SW 1271 (cell line): Measurements from ENCODE around the gene CLIC5.

Source experiments
- DNase-seq, 2 experiments: peaks; one replicate each; lab custom pipeline; 2025; lab: John Stamatoyannopoulos, UW

The CLIC5 gene

DNA sequence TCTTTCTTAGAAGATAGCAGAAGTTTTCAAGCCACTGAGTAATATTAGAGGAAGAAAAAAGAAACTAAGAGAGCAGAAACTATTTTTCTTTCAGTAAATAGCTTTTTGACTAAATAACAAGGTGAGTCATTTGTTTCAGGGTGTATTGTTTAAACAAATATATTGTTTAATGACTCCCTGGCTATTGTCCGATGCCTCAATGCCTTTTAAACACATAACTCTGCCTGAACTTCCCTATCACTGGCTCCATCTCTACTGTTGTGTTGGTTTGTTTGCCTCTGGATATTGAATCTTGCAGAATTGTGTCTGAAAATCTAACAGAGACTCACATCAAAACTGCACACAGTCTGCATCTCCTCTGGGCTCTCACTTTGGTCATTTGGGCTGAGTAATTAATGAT, 19.6 kb upstream of the CLIC5 start:
- no peak for DNase-seq

DNA sequence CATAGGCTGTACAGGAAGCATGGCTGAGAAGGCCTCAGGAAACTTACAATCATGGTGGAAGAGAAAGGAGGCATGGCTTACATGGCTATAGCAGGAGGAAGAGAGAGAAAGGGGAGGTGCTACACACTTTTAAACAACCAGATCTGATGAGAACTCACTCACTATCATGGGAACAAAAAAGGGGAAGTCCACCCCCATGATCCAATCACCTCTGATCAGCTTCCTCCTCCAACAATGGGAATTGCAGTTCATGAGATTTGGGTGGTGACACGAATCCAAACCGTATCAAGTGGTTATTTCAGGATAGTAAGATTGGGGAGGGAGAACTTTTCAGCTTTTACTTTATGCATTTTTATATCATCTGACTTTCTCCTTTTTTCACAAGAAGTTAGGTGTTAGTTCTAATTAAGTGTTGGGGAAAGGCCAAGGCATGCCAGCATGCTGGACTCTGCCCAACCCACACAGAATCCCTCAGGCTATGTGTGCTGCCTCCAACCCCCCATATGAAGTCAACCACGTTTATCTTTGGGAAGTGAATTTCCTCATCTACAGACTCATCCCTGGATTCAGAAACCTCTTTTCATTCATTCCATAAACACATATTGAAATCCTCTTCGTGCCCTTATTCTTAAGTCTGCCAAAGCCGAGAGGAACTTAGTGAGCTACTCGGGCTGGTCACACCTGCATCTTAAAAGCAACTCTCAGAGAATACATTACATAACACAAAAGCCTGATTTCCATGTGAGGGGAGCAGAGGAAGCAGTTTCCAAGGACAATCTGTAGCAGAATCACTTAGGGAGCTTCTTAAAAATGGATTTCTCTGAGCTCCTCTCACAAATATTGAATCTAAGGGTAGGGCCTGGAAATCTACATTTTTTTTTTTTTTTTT, 16.7 kb upstream of the CLIC5 start:
- DNase-seq: no peak

DNA sequence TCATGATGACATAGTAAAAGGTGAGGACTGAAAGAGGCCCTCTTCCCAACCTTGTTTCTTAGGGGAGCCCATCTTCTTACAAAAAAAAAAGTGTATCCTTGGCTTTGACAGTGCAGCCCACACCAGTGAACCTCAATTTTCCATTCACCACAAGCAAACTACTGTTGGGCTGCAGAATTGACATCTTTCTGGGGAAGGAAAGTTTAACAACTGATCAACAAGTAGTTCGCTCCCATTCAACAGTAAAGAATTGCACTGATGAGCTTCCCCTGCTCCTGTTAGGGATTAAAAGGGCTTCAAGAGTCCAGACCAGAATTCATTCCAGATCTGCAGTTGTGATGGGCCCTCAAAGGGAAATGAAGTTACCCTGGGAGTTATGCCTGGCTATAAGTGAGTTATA, 13.9 kb upstream of the CLIC5 start:
- no peak for DNase-seq

DNA sequence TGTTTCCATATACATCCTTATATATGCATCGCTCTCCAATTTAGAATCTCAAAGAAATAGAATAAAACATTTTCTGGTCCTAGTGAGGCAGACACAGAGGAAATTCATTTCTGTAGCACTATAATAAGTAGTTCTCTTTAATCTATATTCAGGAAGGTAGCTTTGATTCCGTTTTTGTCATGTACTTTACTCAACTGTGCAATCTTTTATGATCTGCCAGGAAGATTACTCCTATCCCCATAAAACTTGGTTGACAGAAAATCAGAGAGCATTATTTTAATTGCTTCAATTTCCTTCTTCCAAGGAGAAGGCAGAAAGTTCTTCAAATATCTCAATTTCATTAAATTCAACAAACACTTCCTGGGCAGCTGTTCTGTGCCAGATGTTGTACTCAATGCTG, 10.6 kb upstream of the CLIC5 start:
- DNase-seq: no peak

DNA sequence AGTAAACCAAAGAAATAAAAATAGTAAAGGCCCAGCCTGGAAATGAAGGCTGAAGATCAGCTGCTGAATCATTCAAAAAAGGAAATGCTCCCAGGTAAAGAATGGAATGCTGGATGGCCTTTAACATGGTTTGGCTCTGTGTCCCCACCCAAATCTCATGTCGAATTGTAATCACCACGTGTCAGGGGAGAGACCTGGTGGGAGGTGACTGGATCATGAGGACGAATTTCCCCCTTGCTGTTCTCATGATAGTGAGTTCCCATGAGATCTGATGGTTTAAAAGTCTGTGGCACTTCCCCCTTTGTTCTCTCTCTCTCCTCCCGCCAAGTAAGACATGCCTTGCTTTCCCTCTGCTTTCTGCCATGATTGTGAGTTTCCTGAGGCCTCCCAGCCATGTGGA, 9.9 kb upstream of the CLIC5 start:
- DNase-seq: no peak

DNA sequence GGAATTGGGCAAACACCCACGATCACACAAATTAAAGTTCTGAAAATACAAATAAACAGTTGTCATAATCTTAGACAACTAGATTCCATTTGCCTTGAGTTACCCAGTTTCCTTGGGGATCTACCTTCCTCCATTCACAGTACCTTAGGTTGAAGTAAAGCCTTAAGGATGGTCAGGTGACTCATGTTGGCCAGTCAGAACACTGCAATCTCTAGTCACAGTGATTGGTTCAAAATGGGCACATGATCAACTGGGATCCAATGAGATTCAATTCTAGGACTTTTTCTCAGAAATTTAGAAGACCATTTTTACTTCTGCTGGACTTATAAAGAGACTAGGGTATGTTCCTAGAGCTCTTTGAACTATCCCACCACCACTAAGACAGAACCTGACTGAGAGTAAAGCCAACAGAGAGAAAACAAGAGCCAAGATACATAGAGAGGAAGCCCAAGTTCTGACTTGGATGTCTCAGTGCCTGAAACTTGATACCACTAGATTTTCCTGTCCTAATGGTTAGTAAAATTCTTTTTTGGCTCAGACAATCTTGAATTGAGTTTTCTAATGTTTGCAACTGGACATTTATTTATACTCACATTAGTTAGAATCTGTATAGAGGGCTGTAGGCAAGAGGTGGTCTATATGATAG, 8.6 kb upstream of the CLIC5 start:
- no peak for DNase-seq

DNA sequence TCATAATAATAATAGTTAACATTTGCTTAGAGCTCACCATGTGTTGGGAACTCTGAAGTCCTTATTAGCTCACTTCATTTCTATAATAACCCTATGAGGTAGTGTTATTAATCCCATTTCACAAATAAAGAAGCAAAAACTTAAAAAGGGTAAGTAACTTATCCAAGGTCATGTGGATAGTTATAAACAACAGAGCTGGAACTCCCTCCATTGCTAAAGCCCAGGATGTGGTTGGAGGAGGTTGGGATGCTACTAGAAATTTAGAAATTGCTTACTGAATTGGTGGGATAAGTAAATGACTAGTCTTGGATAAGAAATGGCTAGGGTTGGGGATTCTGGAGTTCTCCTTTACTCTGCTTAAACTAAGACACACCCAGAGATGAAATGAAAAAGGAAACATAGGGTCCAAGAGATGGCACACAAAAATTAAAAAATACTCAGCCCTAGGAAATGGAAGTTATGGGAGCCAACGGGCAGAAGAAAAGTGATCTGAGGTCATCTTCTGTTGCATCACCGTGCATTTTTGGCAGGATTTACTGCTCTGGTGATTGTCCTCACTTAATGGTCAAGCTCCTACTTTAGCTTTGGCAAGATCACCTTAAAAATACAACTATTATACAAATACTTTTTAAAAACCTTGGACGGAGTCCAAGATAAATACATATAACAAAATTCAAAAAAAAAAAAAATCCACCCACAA, 7.7 kb upstream of the CLIC5 start:
- DNase-seq: no peak

DNA sequence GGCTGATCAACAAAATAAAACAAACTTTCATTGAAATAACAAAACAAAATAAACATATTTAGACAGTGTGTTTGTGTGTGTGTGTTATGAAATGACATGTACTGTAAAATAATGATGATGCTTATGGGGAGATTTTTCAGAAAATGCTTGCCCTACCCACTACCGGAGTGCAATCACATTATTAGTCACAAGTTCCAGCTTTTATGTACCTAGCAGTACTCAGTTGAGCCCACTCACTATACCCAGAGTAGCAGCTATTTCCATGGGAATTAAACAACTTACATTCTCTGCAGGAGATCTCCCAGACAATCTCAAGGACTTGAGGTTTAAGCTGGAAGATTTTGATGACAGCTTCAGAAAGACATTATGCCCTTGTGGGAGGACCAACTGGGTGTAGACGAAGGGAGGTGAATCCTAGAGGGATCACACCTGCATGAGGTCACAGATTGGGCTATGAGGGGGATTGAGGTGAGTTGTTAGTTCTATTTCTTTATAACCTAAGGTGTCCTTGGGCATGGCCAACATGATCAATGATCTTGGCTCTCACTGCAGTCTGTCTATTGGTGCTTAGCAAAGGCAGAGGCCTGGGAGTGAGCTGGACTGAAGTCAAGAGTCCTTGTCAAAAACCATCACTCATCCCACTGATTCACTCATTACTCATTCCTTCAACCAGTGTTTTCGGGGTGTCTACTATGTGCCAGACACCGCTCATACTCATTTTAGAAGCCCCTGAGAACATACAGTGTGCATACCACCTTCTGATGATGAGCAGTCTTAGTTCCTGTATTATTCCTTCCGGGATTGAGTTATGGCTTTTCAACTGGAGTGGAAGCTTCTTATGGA, 6.7 kb upstream of the CLIC5 start:
- DNase-seq: no peak

DNA sequence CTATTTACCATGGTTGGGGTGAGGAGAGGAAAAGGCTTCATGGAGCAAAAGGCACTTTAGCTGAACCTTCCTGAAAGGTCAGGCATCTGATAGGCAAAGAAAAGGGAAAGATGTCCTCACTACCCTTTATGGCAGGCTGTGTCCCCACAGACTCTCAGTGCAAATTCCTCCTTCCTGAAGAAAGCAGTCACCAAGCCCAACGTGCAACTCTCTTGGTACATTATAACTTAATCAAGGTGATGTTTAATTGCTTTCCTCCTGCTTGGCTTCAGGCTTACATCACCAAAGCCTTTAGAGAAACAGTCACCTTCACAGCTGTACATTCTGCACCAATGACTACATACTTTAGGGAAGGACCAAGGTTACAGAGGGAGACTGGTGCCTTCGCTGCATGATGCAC, 2.1 kb upstream of the CLIC5 start:
- DNase-seq: no peak

DNA sequence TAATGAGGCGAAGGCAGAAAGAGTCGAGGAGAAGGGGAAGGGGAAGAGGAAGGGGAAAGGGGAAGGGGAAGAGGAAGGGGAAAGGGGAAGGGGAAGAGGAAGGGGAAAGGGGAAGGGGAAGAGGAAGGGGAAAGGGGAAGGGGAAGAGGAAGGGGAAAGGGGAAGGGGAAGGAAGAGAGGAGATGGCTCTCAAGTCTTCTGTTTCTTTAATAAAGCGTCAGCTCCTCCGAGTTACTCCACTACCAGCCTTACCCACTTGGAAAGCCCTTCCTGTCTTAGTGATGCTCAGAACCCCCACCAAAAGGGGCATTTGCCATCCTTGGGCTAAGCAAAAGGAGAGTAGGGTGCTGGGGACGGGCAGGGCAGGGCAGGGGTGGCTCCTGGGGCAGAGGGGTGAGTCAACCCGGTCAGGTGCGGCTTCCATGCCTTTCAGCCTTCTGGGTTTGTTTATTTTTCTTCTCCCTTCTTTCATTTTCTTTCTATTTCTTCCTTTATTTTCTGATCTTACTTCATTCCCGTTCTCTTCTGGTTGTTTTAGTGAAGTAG, 476 bp upstream of the CLIC5 start:
- no peak for DNase-seq

DNA sequence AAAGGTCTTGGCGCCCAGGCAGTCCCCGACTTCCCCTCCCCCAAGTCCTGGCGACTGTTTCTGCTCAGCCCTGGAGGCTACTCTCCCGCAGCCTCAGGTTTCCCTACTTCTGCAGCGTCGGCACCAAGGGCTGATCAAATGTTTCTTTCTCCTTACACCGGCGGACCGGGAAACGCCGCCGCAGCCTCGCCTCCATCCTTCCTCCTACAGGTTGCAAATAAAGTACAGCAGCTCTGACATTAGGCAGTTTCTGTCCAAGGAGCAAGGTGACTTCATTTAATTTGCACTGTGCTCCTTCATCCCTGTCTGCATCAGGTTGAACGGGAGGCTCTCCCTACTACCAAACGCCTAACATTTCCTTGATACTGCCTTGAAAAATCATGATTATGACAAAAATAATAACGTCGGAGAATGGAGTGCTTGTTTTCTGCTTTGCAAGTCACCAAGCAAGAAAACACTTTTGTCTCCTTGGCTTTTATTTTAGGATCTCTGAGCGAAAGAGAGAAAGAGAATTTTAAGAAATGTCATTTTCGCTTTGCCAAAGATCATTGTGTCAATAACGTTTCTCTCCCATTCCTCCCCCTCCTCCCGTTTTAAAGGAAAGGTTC, 1.0 kb downstream of the CLIC5 start:
- no peak for DNase-seq

DNA sequence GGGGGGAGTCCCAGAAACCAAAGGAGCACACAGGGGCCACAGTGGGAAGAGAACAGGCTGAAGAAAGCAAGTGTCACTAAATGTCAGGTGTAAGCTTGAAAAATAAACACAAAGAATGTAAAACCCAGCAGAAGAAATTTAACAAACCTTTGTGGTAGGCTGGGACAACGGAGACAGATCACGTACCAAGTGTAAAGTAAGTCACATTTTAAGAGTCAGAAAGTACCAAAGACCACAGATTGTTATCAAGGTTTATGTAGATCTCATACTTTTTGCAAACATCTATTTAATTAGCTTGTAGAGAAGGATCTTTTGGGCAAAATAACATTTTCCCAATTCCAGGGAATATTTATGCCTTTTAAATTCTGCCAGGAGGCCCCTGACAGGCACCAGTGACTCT, 1.6 kb downstream of the CLIC5 start:
- no peak for DNase-seq

DNA sequence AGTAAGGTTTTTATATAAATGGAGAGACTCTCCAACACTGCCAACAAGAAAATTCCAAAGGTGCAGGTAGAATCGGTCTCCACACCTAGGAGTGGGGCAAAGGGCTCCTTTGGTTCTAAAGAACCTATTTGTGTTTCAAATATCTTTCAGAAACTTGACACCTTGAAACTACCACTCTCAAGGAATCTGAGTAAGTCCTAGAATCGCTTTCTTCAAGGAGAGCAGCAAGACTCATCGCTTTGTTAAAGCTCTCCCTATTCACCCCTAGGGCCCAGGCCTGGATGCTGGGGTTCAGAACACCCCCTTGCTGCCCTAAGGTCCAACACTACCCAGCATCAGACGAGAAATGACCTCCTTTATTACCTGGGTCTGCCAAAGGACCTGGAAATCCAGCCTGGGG, 2.0 kb downstream of the CLIC5 start:
- DNase-seq: no peak

DNA sequence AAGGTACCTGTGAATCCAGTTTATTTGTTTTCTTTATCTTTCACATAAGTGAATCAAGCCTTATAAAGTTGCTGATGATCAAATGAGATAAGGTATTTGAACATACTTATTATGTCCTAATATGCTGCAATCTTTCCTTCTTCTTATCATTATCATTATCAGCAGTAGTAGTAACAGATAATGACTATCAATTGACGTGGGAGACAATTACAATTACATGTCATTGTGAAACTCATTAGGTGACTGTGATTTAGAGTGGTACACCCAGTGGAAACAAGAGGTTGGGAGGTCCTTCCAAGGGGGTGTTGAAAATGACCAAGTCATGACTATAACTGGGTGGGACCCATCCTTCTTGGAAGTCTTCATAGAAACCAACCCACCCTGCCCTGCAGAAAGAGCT, 2.8 kb downstream of the CLIC5 start:
- DNase-seq: no peak

DNA sequence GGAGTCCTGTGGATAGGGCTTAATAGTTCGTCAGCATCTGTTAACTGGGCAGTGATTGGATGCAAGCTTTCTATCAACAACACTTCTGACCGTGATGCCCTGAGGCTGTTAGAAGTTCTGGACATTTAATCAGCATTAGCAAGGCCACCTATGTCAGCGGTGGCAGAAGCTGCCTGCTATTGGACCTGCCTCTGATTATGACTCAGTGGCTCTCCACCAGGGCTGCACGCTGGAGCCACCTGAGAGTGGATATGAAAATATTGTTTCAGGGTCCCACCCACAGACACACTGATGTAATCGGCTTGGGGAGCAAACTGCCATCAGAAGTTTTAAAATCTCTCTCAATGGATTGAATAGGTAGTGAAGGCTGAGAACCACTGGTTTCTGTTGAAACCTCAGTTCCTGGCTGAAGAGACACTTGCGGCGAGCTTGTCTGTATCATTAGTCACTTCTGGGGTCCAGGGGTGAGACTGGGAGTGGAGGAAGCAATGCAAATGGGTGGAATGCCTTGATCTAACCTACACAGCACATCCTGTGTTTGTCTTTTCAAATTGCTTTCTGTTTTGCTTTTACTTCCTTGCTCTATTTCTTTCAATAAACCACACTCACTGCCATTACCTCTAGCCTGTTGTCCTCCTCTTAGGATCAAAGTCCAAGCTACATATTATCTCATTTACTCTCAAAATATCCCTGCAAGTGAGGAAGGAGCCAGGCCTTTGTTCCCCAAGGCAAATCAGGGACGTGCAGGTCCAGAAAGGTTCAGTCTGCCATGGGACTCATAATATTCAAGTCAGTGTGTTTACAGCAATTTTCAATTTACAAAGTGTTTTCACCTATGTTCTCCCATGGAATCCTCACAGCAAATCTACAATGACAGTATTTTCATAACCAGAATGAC, 4.2 kb downstream of the CLIC5 start:
- no peak for DNase-seq

DNA sequence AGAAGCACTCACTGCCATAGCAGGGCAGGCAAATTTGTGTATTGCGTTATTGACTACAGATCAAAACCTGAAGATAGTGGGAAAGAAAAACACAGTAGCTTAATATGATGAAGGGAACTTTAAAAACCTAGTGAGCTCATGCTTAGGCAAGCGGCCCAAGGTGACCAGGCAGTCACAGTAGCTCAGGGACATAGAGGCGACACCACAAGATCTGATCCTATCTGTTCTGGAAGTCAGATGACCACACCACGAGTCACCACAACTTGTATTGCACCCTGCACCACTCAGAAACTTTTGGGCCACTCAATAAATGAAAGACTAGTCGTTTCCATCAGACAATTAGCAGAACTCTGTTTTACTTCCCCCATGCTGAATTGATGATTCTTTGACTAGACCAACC, 4.9 kb downstream of the CLIC5 start:
- DNase-seq: no peak

DNA sequence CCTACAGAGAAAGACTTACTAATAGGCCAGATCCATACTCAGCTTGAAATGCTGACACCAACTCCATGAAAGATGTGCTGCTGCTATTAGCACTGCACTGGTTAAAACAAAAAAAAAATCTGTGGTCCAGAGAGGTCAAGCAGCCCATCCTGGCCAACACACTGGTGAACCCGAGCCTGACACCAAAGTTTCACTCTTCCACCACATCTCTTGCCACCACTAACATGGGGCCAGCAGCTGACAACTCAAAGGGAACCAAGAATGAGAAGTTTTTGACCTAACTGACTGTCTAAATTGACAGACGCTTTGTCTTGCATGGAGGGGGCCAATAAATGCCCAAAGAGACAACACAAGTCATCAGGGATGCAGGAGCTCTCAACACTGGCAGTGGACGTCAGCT, 5.4 kb downstream of the CLIC5 start:
- DNase-seq: no peak

DNA sequence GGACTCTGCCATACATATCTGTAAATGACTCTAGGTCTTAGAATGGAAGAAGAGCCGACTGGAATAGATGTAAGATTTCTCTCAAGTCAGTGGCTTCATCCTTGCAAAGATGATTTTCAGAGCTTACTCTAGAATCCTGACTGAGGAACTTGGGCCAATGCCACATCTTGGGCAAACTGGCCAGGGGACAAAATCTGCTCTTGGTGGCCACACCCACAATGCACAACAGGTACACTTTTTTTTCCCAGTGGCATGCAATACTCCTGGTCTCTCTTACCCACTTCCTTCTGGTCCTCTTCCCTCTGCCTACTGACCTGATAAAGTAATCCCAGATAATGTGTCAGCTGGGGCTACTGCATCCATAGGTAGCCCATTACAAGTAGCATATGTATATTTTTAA, 13.4 kb downstream of the CLIC5 start:
- DNase-seq: no peak

DNA sequence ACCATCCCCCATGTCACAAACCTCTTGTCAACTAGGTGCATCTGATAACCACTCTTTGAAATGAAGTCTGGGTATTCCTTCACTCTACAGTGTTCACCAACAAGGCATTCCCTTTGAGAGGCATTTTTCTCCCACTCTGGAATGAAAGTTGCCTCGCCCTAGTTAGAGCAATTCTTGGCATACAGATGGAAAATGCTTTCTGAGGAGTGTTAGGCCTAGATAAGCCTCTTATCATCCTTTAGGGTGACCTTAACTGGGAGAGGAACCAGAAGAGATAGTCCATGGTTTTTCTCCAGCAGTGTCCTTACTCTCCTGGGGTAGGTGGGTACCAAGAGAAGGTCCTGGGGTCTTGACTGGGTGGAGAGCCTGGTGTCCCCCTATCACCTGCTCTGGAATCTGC, 14.8 kb downstream of the CLIC5 start:
- DNase-seq: no peak

DNA sequence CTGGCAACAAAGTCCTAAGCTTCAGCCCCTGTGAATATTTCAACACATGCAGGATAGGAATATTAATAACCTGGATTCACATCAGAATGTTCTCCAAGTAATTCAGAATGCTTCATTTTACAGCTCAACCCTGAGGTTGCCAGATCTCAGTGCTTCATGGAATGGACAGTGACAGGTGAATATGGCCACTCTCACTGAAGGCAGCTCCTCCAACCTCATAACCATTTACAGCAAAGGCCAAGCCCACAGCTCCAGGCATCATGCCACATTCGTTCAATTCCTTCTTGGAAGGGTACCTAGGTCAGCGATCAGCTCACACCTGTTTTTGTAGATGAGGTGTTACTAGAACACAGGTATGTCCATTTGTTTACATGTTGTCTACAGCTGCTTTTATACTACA, 17.1 kb downstream of the CLIC5 start:
- no peak for DNase-seq
